Measurements from ENCODE around the gene DUSP5. TPM values are rescaled to one million over a fixed set of nuclear protein-coding genes. Genes with fewer than 3 reads are reported as not detected.
A peak's percentile ranks its signal among the peaks of the same experiment; 100 is the strongest.

Gene DUSP5
- total RNA-seq, 1 experiment from 2014 or later, result 106 TPM

GRCh38 chr10:110511734-110512449 lies 14.2 kb downstream of the DUSP5 start:
- no peak overlapping the region for H3K4me3 Mint-ChIP-seq (ENCODE audit: unreplicated experiment)
- BruUV-seq (replicated peaks), result no TSS peak
- ChIA-PET CTCF (interaction anchor here (0.5 to 1.7 kb wide), 11 partner anchors 10 to 202 kb away, joined by 3 to 8 read pairs (median 4); no protein-coding TSS in a partner anchor), POLR2A (interaction anchor here (0.8 to 3.0 kb wide), 4 partner anchors 9 to 15 kb away, joined by 3 to 21 read pairs (median 8); no protein-coding TSS in a partner anchor)
- H3K4me1 Mint-ChIP-seq (ENCODE audit: insufficient read depth, unreplicated experiment), result peaks cover 12% of the 10 kb centered on the region
- DNase-seq (ENCODE audit: unreplicated experiment), result no peak
- no peaks in the 10 kb centered on the region for H3K9me3 Mint-ChIP-seq (ENCODE audit: unreplicated experiment)
- peak overlapping the region; percentile 27 for H3K27ac Mint-ChIP-seq (ENCODE audit: low read depth, unreplicated experiment)
- intact Hi-C loops (cut with micrococcal nuclease), result no loop called here
- TF ChIP-seq CTCF (IDR thresholded peaks at IDR 0.05; ENCODE audit: unreplicated experiment), result no peak
- H3K27me3 Mint-ChIP-seq (ENCODE audit: insufficient read depth, unreplicated experiment), result no peaks in the 10 kb centered on the region
- peaks cover 40% of the 10 kb centered on the region for H3K36me3 Mint-ChIP-seq (ENCODE audit: insufficient read depth, unreplicated experiment)

GRCh38 chr10:110512461-110513187 lies 14.9 kb downstream of the DUSP5 start:
- Mint-ChIP-seq H3K9me3 (ENCODE audit: unreplicated experiment) (no peaks in the 10 kb centered on the region), H3K36me3 (ENCODE audit: insufficient read depth, unreplicated experiment) (peaks cover 40% of the 10 kb centered on the region), H3K27ac (ENCODE audit: low read depth, unreplicated experiment) (no peak overlapping the region), H3K27me3 (ENCODE audit: insufficient read depth, unreplicated experiment) (no peaks in the 10 kb centered on the region), H3K4me1 (ENCODE audit: insufficient read depth, unreplicated experiment) (peaks cover 12% of the 10 kb centered on the region), H3K4me3 (ENCODE audit: unreplicated experiment) (no peak overlapping the region)
- TF ChIP-seq CTCF (IDR thresholded peaks at IDR 0.05; ENCODE audit: unreplicated experiment), result no peak
- ChIA-PET CTCF (interaction anchor here (0.6 to 1.9 kb wide), 12 partner anchors 8 to 628 kb away, joined by 3 to 6 read pairs (median 3); no protein-coding TSS in a partner anchor), POLR2A (interaction anchor here (0.8 to 3.0 kb wide), 4 partner anchors 10 to 16 kb away, joined by 3 to 21 read pairs (median 8); partner anchors contain the start of gene DUSP5)
- intact Hi-C loops (cut with micrococcal nuclease), result no loop called here
- DNase-seq (ENCODE audit: unreplicated experiment), result peak; percentile 83
- no TSS peak for BruUV-seq (replicated peaks)

DNA sequence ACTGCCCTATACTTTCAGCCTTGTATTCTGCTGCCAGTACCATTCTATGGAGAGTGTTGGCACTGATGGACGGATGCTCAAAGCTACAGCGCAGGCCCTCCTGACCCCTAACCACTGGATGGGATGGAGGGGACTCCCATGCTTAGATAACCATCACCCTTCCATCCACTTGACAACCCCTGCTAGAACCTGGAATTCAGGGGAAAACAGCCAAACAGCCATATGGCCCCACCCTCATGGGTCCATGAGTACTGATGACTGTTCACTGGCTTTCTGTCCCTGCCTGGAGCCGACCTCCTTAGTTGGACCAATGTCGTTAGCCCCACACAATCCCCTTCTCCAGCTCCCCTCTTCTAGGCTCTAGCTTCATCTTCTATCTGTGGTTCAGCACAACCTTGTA lies 16.2 kb downstream of the DUSP5 start:
- peaks cover 29% of the 10 kb centered on the region for H3K36me3 Mint-ChIP-seq (ENCODE audit: insufficient read depth, unreplicated experiment)
- no peaks in the 10 kb centered on the region for H3K27me3 Mint-ChIP-seq (ENCODE audit: insufficient read depth, unreplicated experiment)
- no peak overlapping the region for H3K27ac Mint-ChIP-seq (ENCODE audit: low read depth, unreplicated experiment)
- no peaks in the 10 kb centered on the region for H3K9me3 Mint-ChIP-seq (ENCODE audit: unreplicated experiment)
- intact Hi-C loops (cut with micrococcal nuclease), result no loop called here
- no peak for TF ChIP-seq CTCF (IDR thresholded peaks at IDR 0.05; ENCODE audit: unreplicated experiment)
- no TSS peak for BruUV-seq (replicated peaks)
- DNase-seq (ENCODE audit: unreplicated experiment), result no peak
- H3K4me3 Mint-ChIP-seq (ENCODE audit: unreplicated experiment), result no peak overlapping the region
- ChIA-PET POLR2A (interaction anchor here (1.5 kb wide), 1 partner anchor 180 kb away, joined by 3 read pairs; no protein-coding TSS in a partner anchor), CTCF (interaction anchor here (1.3 to 1.9 kb wide), 3 partner anchors 10 to 178 kb away, joined by 3 to 6 read pairs (median 4); no protein-coding TSS in a partner anchor)
- peaks cover 12% of the 10 kb centered on the region for H3K4me1 Mint-ChIP-seq (ENCODE audit: insufficient read depth, unreplicated experiment)

DNA sequence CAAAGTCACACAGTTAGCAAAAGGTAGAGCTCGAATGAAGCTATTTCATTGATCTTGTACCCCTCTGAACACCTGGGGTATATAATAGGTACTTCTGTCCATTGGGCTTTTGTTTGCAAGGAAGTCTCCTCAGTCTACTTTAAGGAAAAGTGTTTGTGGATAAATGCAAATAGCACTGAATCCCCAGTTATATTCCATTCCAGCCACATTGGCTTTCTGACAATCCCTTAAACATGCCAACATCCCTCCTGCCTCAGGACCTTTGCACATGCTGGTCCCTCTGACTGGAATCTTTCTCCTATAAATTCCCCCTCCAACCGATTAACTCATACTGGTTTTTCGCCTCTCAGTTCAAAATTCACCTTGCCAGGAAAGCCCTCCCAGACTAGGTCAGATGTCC lies 17.1 kb downstream of the DUSP5 start:
- no peak for TF ChIP-seq CTCF (IDR thresholded peaks at IDR 0.05; ENCODE audit: unreplicated experiment)
- intact Hi-C loops (cut with micrococcal nuclease), result no loop called here
- POLR2A ChIA-PET, result interaction anchor here (1.5 kb wide), 1 partner anchor 181 kb away, joined by 3 read pairs; no protein-coding TSS in a partner anchor
- Mint-ChIP-seq H3K27ac (ENCODE audit: low read depth, unreplicated experiment) (no peak overlapping the region), H3K9me3 (ENCODE audit: unreplicated experiment) (no peaks in the 10 kb centered on the region), H3K4me1 (ENCODE audit: insufficient read depth, unreplicated experiment) (peaks cover 12% of the 10 kb centered on the region), H3K36me3 (ENCODE audit: insufficient read depth, unreplicated experiment) (peaks cover 24% of the 10 kb centered on the region), H3K4me3 (ENCODE audit: unreplicated experiment) (no peak overlapping the region), H3K27me3 (ENCODE audit: insufficient read depth, unreplicated experiment) (no peaks in the 10 kb centered on the region)
- no peak for DNase-seq (ENCODE audit: unreplicated experiment)
- CTCF ChIA-PET, result interaction anchor here (1.9 kb wide), 1 partner anchor 16 kb away, joined by 6 read pairs; no protein-coding TSS in a partner anchor
- no TSS peak for BruUV-seq (replicated peaks)
